GM19193 (cell line): ENCODE measurements around the gene YY1.

Experiments used
- POLR2A ChIP-seq: IDR thresholded peaks from 4 replicates; pipeline ENCODE4 v1.6.1; 2011; ENCODE audit not compliant: insufficient read depth, insufficient read length; ENCODE audit errors: extremely low read depth

YY1 gene

GRCh38 chr14:100294963-100295330 lies 56.0 kb downstream of the YY1 start:
- no peak for TF ChIP-seq POLR2A

- TF ChIP-seq POLR2A: no peak
Observed at GRCh38 chr14:100295376-100296105, 56.6 kb downstream of the YY1 start.

GRCh38 chr14:100296106-100296651 lies 57.2 kb downstream of the YY1 start:
- no peak for TF ChIP-seq POLR2A

GRCh38 chr14:100297320-100298300 lies 58.7 kb downstream of the YY1 start:
- no peak for TF ChIP-seq POLR2A

GRCh38 chr14:100298551-100299237 lies 59.8 kb downstream of the YY1 start:
- no peak for TF ChIP-seq POLR2A

GRCh38 chr14:100299238-100299560 lies 60.3 kb downstream of the YY1 start:
- no peak for TF ChIP-seq POLR2A

- TF ChIP-seq POLR2A: no peak
Observed at GRCh38 chr14:100302616-100303015, 63.7 kb downstream of the YY1 start.

- TF ChIP-seq POLR2A: no peak
Observed at GRCh38 chr14:100303179-100303578, 64.2 kb downstream of the YY1 start.

GRCh38 chr14:100303925-100304324 lies 65.0 kb downstream of the YY1 start:
- TF ChIP-seq POLR2A: no peak

GRCh38 chr14:100304825-100305323 lies 65.9 kb downstream of the YY1 start:
- TF ChIP-seq POLR2A: no peak

- no peak for TF ChIP-seq POLR2A
Observed at GRCh38 chr14:100305324-100306100, 66.6 kb downstream of the YY1 start.

GRCh38 chr14:100306101-100306997 lies 67.4 kb downstream of the YY1 start, which contains the start of gene SLC25A29:
TSS of gene SLC25A29 (minus strand) at chr14:100306444. CDS start at chr14:100306232, 212 bp downstream.
- no peak for TF ChIP-seq POLR2A

- TF ChIP-seq POLR2A: no peak
Observed at GRCh38 chr14:100306998-100307765, 68.2 kb downstream of the YY1 start.
